ENCODE measurements around the gene PROSER3. TPM values are rescaled to one million over a fixed set of nuclear protein-coding genes. Genes with fewer than 3 reads are reported as not detected.

The PROSER3 gene
- total and polyA plus RNA-seq, 2 donors (not counting 1 experiment from before 2014, with no cell fraction given), result 26.0 to 61.0 TPM

- H3K4me3 Mint-ChIP-seq, result peak overlapping the region; percentile 98
- Histone ChIP-seq H3K27me3 (replicated peaks in 1 of 4; ENCODE audit: control extremely low read depth in 1 of 4, control insufficient read depth in 3 of 4, insufficient read depth in 4 of 4, low read length in 3 of 4) (no peaks in the 10 kb centered on the region), H3K9me3 (ENCODE audit: control extremely low read depth in 1 of 3, control insufficient read depth in 2 of 3, insufficient read depth in 1 of 3, low read length in 2 of 3) (no peaks in the 10 kb centered on the region), H3K27ac (ENCODE audit: low read length in 2 of 2) (peak overlapping the region; percentile 68 to 85), H4K20me1 (ENCODE audit: control insufficient read depth, insufficient read depth, low read length, poor library complexity, severe bottlenecking) (peaks cover 28% of the 10 kb centered on the region), H3K9ac (ENCODE audit: low read length) (peak overlapping the region; percentile 80), H3K36me3 (replicated peaks in 1 of 2; ENCODE audit: control extremely low read depth in 1 of 2, control insufficient read depth in 1 of 2, extremely low read depth in 1 of 2, insufficient read depth in 2 of 2, low read length in 1 of 2) (peaks cover 0 to 13% of the 10 kb centered on the region in 2 experiments), H3K79me2 (ENCODE audit: control insufficient read depth, insufficient read depth, low read length) (peaks cover 50% of the 10 kb centered on the region), H3K4me2 (replicated peaks; ENCODE audit: low read depth, low read length, poor library complexity, severe bottlenecking) (peak overlapping the region; percentile 94), H3K4me1 (ENCODE audit: control insufficient read depth in 2 of 2, insufficient read depth in 2 of 2, low read length in 2 of 2) (peaks cover 34 to 74% of the 10 kb centered on the region in 2 donors), H3K4me3 (ENCODE audit: control extremely low read depth in 1 of 5, extremely low read depth in 1 of 5, insufficient read depth in 1 of 5, low read depth in 2 of 5, low read length in 4 of 5) (peak overlapping the region; percentile 39 to 87 (median 76)), H2AFZ (ENCODE audit: insufficient read depth, low read depth, low read length, poor library complexity, severe bottlenecking) (peak overlapping the region; percentile 89)
- no peak for TF ChIP-seq CTCF (IDR thresholded peaks at IDR 0.05)
- no peak for TF ChIP-seq EZH2 (IDR thresholded peaks at IDR 0.05; ENCODE audit: borderline replicate concordance, insufficient read depth, low read depth, low read length, poor library complexity, severe bottlenecking)
- DNase-seq (peak; percentile 61), ATAC-seq (ENCODE audit: low read depth) (no peak)
- 1% methylated on average over 44 of the region's 52 CpGs for WGBS (ENCODE audit: insufficient coverage)
- intact Hi-C loops (cut with micrococcal nuclease), result loop anchor here (1.0 to 10.0 kb wide), 3 partner anchors 23 to 371 kb away; partner anchors contain the start of genes FFAR1, HCST, NFKBID and TYROBP
- no peaks in the 10 kb centered on the region for H3K27me3 Mint-ChIP-seq
- H3K27ac Mint-ChIP-seq, result peak overlapping the region; percentile 99
- POLR2A ChIA-PET, result interaction anchor here (0.7 to 1.3 kb wide), 2 partner anchors 24 to 204 kb away, joined by 3 to 8 read pairs; no protein-coding TSS in a partner anchor
- H3K4me1 Mint-ChIP-seq, result peaks cover 67% of the 10 kb centered on the region
- CTCF ChIA-PET, result interaction anchor here (0.6 to 6.5 kb wide), 5 partner anchors 13 to 32 kb away, joined by 3 to 123 read pairs (median 4); partner anchors contain the start of gene LIN37
- H3K9me3 Mint-ChIP-seq (ENCODE audit: insufficient read depth), result no peaks in the 10 kb centered on the region
Measured at GRCh38 chr19:35715981-35716800, 41.8 kb upstream of the PROSER3 start.

Data from B cell (primary cell).